HG02610 (cell line): ENCODE results near the gene KATNAL2.
"Not testable (repeated sequence)": the region's sequence is repeated elsewhere in the genome, so short reads cannot be mapped to it uniquely, and the experiment has no call there.

Experiments
- ATAC-seq: cut with Tn5 transposase; IDR thresholded peaks from one replicate; pipeline ENCODE4 v1.9.1; 2021; ENCODE audit warnings: mild to moderate bottlenecking, moderate library complexity; ENCODE audit not compliant: unreplicated experiment

Gene KATNAL2

GRCh38 chr18:46920653-46921052 lies 3.3 kb downstream of the KATNAL2 start:
- ATAC-seq = no peak

DNA sequence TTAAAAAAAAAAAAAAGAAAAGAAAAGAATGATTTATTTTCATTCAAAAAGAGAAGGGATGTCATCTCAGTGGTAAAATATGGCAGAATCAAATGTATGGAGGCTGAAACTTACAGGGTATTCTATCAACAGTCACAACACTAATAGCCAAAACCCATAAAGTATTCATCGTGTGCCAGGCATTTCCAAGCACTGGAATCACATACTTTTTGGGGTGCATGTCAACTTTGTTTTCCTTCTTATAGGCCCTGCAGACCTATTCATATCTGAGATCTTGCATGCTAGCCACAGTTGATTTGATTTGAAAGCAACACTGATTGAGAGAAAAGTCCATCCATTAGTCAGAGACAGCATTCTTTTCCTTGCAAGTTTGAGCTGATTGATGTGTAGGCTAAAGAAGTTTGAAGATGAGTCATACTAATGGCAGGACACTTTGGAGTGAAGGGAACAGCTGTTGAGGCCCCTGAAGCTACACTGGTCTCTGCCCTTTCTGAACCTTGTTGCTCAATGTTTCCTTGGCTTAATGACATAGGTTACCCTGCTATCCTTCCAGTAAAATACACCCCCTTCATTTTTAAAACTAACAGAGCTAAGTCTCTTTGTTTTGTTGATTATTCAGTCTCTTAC lies 22.0 kb downstream of the KATNAL2 start:
- ATAC-seq = no peak

DNA sequence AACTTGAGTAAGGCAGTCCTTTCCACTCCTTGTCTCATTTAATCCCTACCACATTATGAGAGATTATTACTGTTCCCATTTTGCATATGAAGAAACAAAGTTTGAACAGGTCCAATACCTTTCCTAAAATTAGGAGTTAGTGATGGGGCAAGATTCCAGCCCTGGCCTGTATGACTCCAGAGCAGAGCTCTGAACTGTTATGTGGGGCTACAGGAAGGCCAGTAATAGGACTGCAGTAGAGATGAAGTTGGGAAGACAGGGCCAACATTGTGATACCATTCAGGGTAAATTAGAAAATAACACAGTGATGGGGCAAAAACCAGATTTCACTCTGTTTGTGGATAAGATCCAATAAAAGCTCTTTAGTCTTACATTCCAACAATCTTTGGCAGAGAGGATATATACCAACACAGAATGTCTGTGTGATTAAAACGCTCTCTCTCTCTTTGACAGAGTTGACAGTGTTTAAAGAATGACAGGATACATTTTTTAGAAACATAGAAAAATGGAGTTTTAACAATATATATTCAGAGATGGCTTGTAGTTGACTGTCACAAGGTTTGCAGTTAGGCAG lies 22.7 kb downstream of the KATNAL2 start:
- ATAC-seq = no peak

DNA sequence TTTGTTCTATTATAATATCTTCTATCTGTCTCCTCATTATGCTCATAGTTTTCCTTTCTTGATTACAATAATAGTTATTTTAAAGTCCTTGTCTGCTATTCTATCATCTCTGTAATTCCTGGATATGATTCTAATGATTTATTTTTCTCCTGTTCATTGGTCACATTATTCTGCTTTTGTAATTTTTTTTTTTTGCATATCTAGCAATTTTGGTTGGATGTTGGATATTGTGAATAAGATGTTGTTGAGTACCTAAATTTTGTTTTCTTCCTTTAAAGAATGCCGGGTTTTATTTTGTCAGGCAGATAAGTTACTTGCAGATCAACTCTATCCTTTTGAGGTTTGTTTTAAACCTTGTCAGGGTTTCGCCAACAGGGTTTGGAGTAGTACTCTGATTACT lies 25.2 kb downstream of the KATNAL2 start:
- no peak for ATAC-seq

GRCh38 chr18:46946656-46947282 lies 29.4 kb downstream of the KATNAL2 start:
- peak; percentile 96 for ATAC-seq

DNA sequence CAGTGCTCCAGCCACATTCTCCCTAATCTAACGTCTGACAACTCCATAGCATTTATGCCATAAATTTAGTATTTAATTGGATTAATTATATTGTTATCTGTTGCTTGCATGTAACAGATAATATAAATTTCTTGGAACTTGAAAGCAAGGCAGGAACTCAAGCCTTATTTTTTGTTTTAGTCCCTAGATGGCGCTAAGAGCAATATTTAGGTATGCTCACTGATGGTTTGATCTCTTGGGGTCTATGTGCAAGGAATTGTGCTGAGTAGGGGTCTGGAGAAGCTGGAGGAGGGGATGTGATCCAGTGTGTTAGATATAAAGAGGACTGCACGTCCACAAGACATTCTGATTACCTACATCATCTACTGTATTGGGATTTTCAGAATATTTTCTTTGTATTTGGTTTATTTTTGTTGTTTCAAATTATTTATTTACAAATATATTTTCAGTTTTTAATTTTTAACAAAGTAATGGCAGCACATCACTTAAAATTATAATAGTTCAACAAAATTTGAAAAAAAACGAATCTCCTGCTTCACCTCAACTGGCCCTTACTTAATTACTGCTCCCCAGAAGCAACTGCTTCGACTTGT lies 32.8 kb downstream of the KATNAL2 start:
- no peak for ATAC-seq

DNA sequence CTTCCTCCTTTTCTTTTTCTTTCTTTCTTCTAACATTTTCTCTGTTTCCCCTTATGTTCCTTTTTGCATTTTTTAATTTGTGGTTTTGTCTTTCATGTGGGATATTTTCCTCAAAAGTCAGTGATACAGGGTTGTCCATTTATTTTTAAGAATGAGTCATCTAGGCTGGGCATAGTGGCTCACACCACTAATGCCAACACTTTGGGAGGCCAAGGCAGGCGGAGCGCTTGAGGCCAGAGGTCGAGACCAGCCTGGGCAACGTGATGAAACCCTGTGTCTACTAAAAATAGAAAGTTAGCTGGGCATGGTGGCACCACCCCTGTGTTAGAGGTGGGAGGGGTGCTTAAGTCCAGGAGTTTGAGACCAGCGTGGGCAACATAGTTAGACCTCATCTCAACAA lies 35.8 kb downstream of the KATNAL2 start:
- no peak for ATAC-seq

GRCh38 chr18:46958209-46958608 lies 40.8 kb downstream of the KATNAL2 start:
- ATAC-seq = no peak

DNA sequence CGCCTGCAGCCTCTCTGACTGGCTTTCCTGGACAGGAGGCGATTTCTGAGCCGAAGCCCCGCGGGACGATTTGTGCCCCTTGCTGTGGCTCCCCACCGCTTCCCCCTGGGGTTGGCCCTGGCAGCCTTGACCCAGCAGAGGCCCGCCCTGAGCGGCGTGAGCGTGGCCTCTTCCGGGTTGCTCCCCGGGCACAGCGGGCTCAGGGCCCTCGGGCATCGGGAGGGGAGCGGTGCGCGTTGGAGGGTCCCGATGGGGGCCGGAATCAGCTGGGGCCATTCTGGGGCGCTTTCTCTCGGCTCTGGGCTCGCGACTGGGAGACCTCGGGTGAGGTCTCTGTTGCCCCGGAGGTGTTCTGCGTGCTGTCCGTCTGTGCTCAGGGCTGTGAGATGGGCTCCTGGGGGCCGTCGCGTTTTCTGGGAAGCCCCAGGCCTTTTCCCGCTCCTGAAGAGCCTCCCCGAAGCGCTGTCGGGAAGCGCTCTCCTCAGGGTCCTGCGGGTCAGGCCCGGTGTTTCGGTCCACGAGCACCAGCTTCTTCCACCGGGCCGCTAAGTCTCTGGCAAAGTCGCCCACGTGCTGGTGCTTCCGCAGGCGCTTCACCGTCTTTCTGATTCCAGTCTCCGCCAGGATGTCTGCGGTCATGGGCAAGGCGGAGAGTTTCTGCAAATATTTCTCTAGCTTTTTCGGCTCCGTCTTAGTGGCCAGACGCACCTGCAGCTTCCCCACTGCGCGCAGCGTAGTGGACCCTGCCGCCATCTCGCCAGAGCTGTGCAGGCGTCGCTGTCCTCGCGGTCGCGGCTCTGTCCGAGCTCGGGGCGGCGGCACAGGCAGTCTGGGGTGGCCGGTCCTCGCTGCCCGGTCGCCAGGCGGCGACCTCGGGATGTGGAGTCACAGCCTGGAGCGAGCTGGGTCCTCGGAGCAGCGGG lies 46.5 kb downstream of the KATNAL2 start:
- ATAC-seq = not testable (repeated sequence)

- not testable (repeated sequence) for ATAC-seq
Measured at GRCh38 chr18:46964579-46965293, 47.3 kb downstream of the KATNAL2 start.

DNA sequence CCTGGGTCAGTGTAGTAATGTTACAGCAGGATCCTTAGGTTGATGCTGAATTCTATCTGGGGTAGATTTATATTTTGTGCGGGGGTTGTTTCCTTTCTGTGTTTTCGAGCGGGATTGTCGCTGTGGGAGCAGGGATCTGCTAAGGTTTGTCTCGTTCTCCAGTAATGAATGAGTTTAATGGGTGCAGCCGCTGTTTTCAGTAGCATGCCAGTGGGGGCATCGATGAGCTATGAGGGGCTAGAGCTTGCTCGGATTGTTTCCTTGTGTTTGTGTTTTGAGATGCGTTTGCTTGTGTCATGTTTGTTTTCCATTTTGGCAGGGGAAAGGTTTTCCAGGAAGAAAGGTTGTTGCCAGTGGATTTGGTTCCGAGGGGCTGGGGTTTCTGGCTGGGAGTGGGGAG lies 48.9 kb downstream of the KATNAL2 start:
- not testable (repeated sequence) for ATAC-seq

- ATAC-seq = not testable (repeated sequence)
Measured at GRCh38 chr18:46969551-46969950, 52.1 kb downstream of the KATNAL2 start.

DNA sequence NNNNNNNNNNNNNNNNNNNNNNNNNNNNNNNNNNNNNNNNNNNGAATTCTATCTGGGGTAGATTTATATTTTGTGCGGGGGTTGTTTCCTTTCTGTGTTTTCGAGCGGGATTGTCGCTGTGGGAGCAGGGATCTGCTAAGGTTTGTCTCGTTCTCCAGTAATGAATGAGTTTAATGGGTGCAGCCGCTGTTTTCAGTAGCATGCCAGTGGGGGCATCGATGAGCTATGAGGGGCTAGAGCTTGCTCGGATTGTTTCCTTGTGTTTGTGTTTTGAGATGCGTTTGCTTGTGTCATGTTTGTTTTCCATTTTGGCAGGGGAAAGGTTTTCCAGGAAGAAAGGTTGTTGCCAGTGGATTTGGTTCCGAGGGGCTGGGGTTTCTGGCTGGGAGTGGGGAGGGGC lies 102.5 kb downstream of the KATNAL2 start:
- not testable (repeated sequence) for ATAC-seq

GRCh38 chr18:47020757-47021156 lies 103.4 kb downstream of the KATNAL2 start:
- ATAC-seq = not testable (repeated sequence)

DNA sequence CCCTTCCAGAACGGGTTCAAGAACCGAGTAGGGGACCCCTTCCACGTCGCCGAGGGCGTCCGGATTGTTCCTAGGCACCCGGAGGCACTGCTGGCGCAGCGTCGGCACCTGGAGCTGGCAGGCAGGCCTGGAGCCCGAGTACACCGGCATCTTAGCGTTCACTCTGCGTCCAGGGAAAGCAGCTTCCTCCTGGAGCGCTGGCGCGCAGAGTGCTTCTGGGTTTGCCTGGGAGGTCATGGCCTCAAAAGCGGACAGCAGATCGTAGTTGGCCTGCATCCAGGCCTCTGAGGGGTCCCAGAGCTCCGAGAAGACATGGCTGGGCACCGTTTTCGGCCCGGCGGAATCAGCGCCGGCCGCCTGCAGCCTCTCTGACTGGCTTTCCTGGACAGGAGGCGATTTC lies 105.4 kb downstream of the KATNAL2 start:
- ATAC-seq = not testable (repeated sequence)

- not testable (repeated sequence) for ATAC-seq
Measured at GRCh38 chr18:47023769-47024465, 106.5 kb downstream of the KATNAL2 start.

DNA sequence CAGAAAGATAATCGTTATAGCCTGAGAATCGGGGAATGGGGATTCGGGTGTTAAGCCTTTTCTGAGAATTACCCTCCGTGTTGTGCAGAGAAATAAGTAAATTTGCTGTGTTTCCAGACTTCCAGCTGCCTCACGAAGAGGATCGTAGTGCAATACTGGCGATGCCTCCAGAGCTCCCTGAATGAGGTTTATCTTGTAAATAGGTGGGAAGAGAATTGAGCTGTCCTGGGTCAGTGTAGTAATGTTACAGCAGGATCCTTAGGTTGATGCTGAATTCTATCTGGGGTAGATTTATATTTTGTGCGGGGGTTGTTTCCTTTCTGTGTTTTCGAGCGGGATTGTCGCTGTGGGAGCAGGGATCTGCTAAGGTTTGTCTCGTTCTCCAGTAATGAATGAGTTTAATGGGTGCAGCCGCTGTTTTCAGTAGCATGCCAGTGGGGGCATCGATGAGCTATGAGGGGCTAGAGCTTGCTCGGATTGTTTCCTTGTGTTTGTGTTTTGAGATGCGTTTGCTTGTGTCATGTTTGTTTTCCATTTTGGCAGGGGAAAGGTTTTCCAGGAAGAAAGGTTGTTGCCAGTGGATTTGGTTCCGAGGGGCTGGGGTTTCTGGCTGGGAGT lies 108.3 kb downstream of the KATNAL2 start:
- ATAC-seq = not testable (repeated sequence)

GRCh38 chr18:47028738-47029137 lies 111.3 kb downstream of the KATNAL2 start:
- not testable (repeated sequence) for ATAC-seq

DNA sequence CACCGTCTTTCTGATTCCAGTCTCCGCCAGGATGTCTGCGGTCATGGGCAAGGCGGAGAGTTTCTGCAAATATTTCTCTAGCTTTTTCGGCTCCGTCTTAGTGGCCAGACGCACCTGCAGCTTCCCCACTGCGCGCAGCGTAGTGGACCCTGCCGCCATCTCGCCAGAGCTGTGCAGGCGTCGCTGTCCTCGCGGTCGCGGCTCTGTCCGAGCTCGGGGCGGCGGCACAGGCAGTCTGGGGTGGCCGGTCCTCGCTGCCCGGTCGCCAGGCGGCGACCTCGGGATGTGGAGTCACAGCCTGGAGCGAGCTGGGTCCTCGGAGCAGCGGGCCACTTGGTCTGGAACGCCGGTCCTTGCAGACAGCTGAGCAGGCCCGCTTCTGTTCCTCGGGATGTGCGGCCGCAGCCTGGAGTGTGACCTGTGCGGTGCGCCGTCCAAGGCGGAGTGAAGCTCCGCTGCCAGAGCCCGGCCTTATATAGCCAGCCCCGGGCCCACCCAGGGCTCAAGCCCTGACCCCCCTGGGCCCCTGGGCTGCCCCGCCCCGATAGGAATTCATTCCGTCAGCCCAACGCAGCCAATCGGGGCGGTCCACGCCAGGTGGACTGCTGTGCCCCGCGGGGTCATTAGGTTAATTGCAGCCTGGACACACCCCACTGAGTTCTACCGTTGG lies 112.4 kb downstream of the KATNAL2 start:
- ATAC-seq = not testable (repeated sequence)
